ENCODE results near the gene SUFU.

Gene SUFU

DNA sequence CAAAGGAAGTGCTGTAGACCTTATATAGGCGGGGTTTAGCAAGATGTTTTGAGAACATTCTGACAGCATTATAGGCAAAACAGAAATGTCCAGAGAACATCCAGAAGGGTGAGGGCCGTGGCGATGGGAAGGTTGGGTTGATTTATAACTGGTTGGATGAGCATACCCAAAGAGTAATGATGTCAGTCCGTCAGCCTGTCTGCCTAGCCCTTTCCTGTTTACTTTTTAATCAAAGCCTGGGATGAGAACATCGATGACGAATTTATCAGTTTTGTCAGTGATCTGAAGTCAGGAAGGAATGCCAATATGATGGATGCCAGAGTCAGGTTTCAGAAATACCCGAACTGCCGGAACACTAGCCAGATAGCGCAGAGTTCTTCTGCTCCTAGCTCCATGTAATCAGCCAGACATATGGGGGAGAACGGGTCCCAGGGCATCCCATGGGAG, 106.7 kb downstream of the SUFU start:
- H3K4me1 ChIP-seq (ENCODE audit: control insufficient read depth, insufficient read depth, low read length): peaks cover 18% of the 10 kb centered on the region
- no peaks in the 10 kb centered on the region for H3K27me3 ChIP-seq (ENCODE audit: control insufficient read depth, insufficient read depth, low read length)
- H3K36me3 ChIP-seq (ENCODE audit: control insufficient read depth, insufficient read depth, low read length): no peaks in the 10 kb centered on the region
- no peak overlapping the region for H3K4me3 ChIP-seq (ENCODE audit: low read length)
- no peaks in the 10 kb centered on the region for H3K9me3 ChIP-seq (ENCODE audit: control insufficient read depth, low read length)
- no peak overlapping the region for H3K9ac ChIP-seq (ENCODE audit: low read length)

DNA sequence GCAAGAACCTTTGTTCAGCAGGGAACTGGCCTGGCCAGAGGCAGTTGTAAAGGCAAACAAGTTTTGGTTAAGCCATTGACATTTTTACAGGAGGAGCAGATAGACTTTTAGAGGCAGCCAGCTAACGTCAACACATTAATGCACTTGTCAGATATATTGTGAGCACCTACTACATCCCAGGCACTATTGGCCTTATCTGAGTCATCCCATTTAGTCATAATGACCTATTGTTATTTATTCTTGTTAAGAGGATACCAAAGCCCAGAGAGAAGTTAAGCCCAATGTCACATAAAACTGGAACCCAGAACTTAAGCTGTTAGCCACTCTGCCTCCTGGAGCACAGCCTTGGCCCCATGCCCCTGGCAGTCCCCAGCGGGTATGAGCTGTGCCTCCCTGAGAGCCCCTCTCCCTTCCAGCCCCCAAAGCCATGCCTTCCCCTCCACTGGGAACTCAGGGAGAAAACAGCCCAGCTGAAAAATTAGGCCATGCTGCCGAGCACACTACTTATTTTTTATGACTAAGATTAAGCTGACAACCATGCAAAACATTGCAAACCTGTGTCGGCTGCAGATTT, 107.8 kb downstream of the SUFU start:
- Histone ChIP-seq H3K9me3 (ENCODE audit: control insufficient read depth, low read length) (no peaks in the 10 kb centered on the region), H3K4me3 (ENCODE audit: low read length) (no peak overlapping the region), H3K36me3 (ENCODE audit: control insufficient read depth, insufficient read depth, low read length) (peaks cover 1% of the 10 kb centered on the region), H3K4me1 (ENCODE audit: control insufficient read depth, insufficient read depth, low read length) (peaks cover 27% of the 10 kb centered on the region), H3K27me3 (ENCODE audit: control insufficient read depth, insufficient read depth, low read length) (no peaks in the 10 kb centered on the region), H3K9ac (ENCODE audit: low read length) (no peak overlapping the region)

GRCh38 chr10:102612964-102613275, 109.1 kb downstream of the SUFU start:
- Histone ChIP-seq H3K4me1 (ENCODE audit: control insufficient read depth, insufficient read depth, low read length) (peaks cover 27% of the 10 kb centered on the region), H3K9ac (ENCODE audit: low read length) (no peak overlapping the region)

GRCh38 chr10:102613286-102613685, 109.5 kb downstream of the SUFU start:
- H3K4me1 ChIP-seq (ENCODE audit: control insufficient read depth, insufficient read depth, low read length): peaks cover 27% of the 10 kb centered on the region
- peaks cover 14% of the 10 kb centered on the region for H3K36me3 ChIP-seq (ENCODE audit: control insufficient read depth, insufficient read depth, low read length)
- no peak overlapping the region for H3K9ac ChIP-seq (ENCODE audit: low read length)

More at GRCh38 chr10:102612964-102613275, 109.1 kb downstream of the SUFU start:
- Histone ChIP-seq H3K27me3 (ENCODE audit: control insufficient read depth, insufficient read depth, low read length) (no peaks in the 10 kb centered on the region), H3K4me3 (ENCODE audit: low read length) (no peak overlapping the region), H3K36me3 (ENCODE audit: control insufficient read depth, insufficient read depth, low read length) (peaks cover 14% of the 10 kb centered on the region), H3K9me3 (ENCODE audit: control insufficient read depth, low read length) (no peaks in the 10 kb centered on the region)

DNA sequence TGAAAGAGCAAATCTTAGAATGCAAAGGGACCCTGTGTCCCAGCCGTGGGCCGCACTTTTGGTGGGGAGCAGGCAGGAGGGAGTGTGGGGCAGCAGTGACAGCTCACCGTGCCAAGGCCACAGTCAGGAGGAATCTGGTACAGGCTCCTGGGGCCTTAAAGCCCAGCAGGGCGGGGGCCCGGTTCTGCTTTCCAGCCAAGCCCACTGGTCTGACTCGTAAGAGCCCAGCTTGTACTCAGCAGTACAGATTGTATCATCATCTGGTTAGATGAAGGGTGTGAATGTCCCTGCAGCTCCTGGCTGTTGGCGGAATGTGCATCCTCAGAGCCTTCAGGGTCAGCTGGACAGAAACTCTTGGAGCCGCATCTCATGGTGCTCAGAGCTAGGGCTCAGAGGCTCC, 110.0 kb downstream of the SUFU start:
- Histone ChIP-seq H3K4me1 (ENCODE audit: control insufficient read depth, insufficient read depth, low read length) (peaks cover 27% of the 10 kb centered on the region), H3K9me3 (ENCODE audit: control insufficient read depth, low read length) (no peaks in the 10 kb centered on the region), H3K4me3 (ENCODE audit: low read length) (no peak overlapping the region), H3K27me3 (ENCODE audit: control insufficient read depth, insufficient read depth, low read length) (no peaks in the 10 kb centered on the region), H3K9ac (ENCODE audit: low read length) (no peak overlapping the region), H3K36me3 (ENCODE audit: control insufficient read depth, insufficient read depth, low read length) (peaks cover 14% of the 10 kb centered on the region)

More at GRCh38 chr10:102613286-102613685, 109.5 kb downstream of the SUFU start:
- Histone ChIP-seq H3K4me3 (ENCODE audit: low read length) (no peak overlapping the region), H3K9me3 (ENCODE audit: control insufficient read depth, low read length) (no peaks in the 10 kb centered on the region), H3K27me3 (ENCODE audit: control insufficient read depth, insufficient read depth, low read length) (no peaks in the 10 kb centered on the region)

DNA sequence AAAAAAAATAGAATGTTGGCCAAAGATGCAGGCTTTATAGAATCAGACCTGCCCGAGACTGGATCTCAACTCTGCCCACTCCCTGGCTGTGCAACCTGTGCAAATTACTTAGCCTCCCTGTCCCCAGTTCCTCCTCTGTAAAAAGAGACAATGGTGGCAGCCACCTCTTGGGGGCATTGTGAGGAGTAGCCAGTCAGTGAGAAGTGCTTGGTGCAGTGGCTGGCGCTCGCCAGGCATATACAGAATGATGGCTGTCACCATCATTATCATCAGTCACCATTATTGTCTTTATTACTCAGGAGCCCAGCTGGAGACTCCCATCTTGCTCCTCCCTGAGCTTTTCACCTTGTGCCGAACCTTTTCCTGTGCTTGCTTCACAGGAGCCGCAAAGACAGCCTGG, 111.1 kb downstream of the SUFU start:
- Histone ChIP-seq H3K4me1 (ENCODE audit: control insufficient read depth, insufficient read depth, low read length) (peaks cover 35% of the 10 kb centered on the region), H3K9ac (ENCODE audit: low read length) (no peak overlapping the region), H3K36me3 (ENCODE audit: control insufficient read depth, insufficient read depth, low read length) (peaks cover 14% of the 10 kb centered on the region), H3K4me3 (ENCODE audit: low read length) (no peak overlapping the region), H3K9me3 (ENCODE audit: control insufficient read depth, low read length) (no peaks in the 10 kb centered on the region), H3K27me3 (ENCODE audit: control insufficient read depth, insufficient read depth, low read length) (no peaks in the 10 kb centered on the region)

DNA sequence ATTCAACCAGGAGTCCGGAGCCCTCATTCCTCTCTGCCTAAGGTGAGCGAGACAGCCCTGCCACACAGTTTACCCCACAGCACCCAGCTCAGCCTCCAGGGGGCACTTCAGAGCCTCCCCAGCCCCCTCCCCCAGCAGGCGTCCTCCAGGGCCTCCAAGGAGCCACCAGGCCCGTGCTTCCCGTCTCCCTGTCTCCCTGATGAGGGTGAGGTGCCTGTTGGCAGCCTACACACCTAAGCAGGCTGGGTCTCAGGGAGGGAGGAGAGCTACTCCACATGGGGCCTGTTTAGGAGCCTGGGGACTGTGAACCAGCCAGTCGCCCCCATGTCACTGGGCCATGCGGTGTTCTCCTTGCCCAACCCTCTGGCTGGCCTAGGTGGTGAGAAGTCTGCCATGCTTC, 111.6 kb downstream of the SUFU start:
- Histone ChIP-seq H3K36me3 (ENCODE audit: control insufficient read depth, insufficient read depth, low read length) (peaks cover 14% of the 10 kb centered on the region), H3K4me3 (ENCODE audit: low read length) (no peak overlapping the region), H3K27me3 (ENCODE audit: control insufficient read depth, insufficient read depth, low read length) (no peaks in the 10 kb centered on the region), H3K9ac (ENCODE audit: low read length) (no peak overlapping the region), H3K4me1 (ENCODE audit: control insufficient read depth, insufficient read depth, low read length) (peaks cover 40% of the 10 kb centered on the region), H3K9me3 (ENCODE audit: control insufficient read depth, low read length) (no peaks in the 10 kb centered on the region)

DNA sequence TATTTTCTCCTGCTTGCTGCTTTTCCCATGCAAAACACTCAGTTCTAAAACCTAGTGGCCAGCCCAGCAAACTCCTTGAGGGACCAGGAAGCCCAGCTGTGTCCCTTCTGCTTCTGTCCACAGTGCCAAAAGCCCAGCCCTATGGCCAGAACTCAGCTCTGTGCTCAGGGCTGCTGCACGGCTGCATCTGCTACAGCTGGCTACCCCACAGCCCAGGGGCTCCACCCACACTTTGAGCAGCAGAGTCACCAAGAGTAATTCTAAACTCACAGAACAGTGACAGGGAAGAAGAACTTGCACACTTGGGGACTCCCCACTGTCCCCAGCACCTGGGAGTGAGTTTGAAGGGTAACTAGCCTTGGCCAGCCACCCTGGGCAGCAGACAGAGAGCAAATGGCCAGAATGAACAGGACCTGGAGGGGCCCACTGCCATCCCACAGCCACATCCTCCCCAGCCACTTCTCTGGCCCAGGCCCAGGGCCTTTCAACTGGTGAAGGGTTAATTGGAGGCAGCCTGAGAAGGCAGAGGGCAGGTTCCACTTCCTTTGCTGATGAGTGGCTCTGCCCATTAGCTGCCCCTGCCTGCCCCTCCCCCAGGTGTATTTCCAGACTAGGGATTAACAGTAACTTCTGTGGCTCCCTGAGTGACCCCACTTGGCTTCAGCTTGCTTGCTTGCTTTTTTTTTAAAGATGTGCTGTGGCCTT, 112.4 kb downstream of the SUFU start:
- Histone ChIP-seq H3K4me3 (ENCODE audit: low read length) (no peak overlapping the region), H3K9ac (ENCODE audit: low read length) (peak overlapping the region; percentile 32), H3K27me3 (ENCODE audit: control insufficient read depth, insufficient read depth, low read length) (no peaks in the 10 kb centered on the region), H3K9me3 (ENCODE audit: control insufficient read depth, low read length) (no peaks in the 10 kb centered on the region), H3K4me1 (ENCODE audit: control insufficient read depth, insufficient read depth, low read length) (peaks cover 46% of the 10 kb centered on the region), H3K36me3 (ENCODE audit: control insufficient read depth, insufficient read depth, low read length) (peaks cover 14% of the 10 kb centered on the region)

DNA sequence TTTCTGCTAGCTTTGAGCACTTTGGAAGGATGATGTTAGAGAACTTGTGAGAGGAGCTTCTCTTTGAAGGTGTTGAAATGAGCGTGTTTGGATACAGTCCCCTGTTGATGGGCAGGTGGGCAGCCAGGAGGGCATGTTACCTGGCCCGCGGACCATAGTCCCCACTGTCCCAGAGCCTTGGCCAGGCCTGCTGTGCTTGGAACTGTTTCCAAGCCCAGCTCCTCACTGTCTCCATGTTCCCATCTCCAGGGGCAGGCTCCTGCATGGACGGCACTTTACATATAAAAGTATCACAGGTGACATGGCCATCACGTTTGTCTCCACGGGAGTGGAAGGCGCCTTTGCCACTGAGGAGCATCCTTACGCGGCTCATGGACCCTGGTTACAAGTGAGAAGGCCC, 113.3 kb downstream of the SUFU start:
- H3K9me3 ChIP-seq (ENCODE audit: control insufficient read depth, low read length): no peaks in the 10 kb centered on the region
- H3K27me3 ChIP-seq (ENCODE audit: control insufficient read depth, insufficient read depth, low read length): no peaks in the 10 kb centered on the region
- H3K4me3 ChIP-seq (ENCODE audit: low read length): no peak overlapping the region
- no peak overlapping the region for H3K9ac ChIP-seq (ENCODE audit: low read length)
- H3K4me1 ChIP-seq (ENCODE audit: control insufficient read depth, insufficient read depth, low read length): peaks cover 38% of the 10 kb centered on the region
- peaks cover 14% of the 10 kb centered on the region for H3K36me3 ChIP-seq (ENCODE audit: control insufficient read depth, insufficient read depth, low read length)

DNA sequence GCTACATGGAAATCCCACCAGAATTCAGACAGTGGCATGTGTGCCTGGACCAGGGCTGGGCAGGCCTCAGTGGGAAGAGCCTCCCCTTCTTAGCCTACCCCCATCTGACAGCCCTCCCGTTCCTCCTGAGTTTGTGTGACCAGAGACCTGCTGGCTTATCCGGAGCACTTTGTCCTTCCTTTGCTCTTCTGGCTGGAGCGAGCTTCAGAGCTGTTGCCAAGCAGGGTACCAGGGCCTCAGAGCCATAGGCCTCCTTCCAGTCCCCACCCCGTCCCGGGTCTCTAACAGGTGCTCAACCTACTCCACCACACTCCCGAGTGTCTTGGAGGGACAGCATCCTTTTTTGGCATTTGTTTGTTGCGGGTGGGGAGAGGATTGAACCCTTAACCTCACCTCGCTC, 114.0 kb downstream of the SUFU start:
- no peaks in the 10 kb centered on the region for H3K27me3 ChIP-seq (ENCODE audit: control insufficient read depth, insufficient read depth, low read length)
- no peak overlapping the region for H3K4me3 ChIP-seq (ENCODE audit: low read length)
- H3K4me1 ChIP-seq (ENCODE audit: control insufficient read depth, insufficient read depth, low read length): peaks cover 30% of the 10 kb centered on the region
- no peak overlapping the region for H3K9ac ChIP-seq (ENCODE audit: low read length)
- H3K36me3 ChIP-seq (ENCODE audit: control insufficient read depth, insufficient read depth, low read length): peaks cover 14% of the 10 kb centered on the region
- no peaks in the 10 kb centered on the region for H3K9me3 ChIP-seq (ENCODE audit: control insufficient read depth, low read length)

- H3K9ac ChIP-seq (ENCODE audit: low read length): no peak overlapping the region
- peaks cover 29% of the 10 kb centered on the region for H3K4me1 ChIP-seq (ENCODE audit: control insufficient read depth, insufficient read depth, low read length)
- no peak overlapping the region for H3K4me3 ChIP-seq (ENCODE audit: low read length)
- no peaks in the 10 kb centered on the region for H3K9me3 ChIP-seq (ENCODE audit: control insufficient read depth, low read length)
- H3K36me3 ChIP-seq (ENCODE audit: control insufficient read depth, insufficient read depth, low read length): peaks cover 14% of the 10 kb centered on the region
- no peaks in the 10 kb centered on the region for H3K27me3 ChIP-seq (ENCODE audit: control insufficient read depth, insufficient read depth, low read length)
Observed at GRCh38 chr10:102619281-102619981, 115.7 kb downstream of the SUFU start.

GRCh38 chr10:102620138-102620590, 116.4 kb downstream of the SUFU start:
- Histone ChIP-seq H3K27me3 (ENCODE audit: control insufficient read depth, insufficient read depth, low read length) (no peaks in the 10 kb centered on the region), H3K4me3 (ENCODE audit: low read length) (no peak overlapping the region), H3K9me3 (ENCODE audit: control insufficient read depth, low read length) (no peaks in the 10 kb centered on the region), H3K36me3 (ENCODE audit: control insufficient read depth, insufficient read depth, low read length) (peaks cover 14% of the 10 kb centered on the region), H3K4me1 (ENCODE audit: control insufficient read depth, insufficient read depth, low read length) (peaks cover 37% of the 10 kb centered on the region), H3K9ac (ENCODE audit: low read length) (no peak overlapping the region)
